ENCODE data around the gene PDLIM3.

GRCh38 chr4:185513489-185514181 lies 21.7 kb downstream of the PDLIM3 start:
- TF ChIP-seq GATA3 (IDR thresholded peaks at IDR 0.05; ENCODE audit: low read depth, low read length) (no peak), GATA2 (IDR thresholded peaks at IDR 0.05; ENCODE audit: low read depth, low read length) (no peak)
